Embryonic facial prominence (tissue), 1 donor: ENCODE measurements around the gene HS2ST1.

Experiments
- DNase-seq: peaks from one replicate; pipeline ENCODE4 v3.0.0-alpha.2; 2016; ENCODE audit errors: extremely low spot score

Gene HS2ST1

DNA sequence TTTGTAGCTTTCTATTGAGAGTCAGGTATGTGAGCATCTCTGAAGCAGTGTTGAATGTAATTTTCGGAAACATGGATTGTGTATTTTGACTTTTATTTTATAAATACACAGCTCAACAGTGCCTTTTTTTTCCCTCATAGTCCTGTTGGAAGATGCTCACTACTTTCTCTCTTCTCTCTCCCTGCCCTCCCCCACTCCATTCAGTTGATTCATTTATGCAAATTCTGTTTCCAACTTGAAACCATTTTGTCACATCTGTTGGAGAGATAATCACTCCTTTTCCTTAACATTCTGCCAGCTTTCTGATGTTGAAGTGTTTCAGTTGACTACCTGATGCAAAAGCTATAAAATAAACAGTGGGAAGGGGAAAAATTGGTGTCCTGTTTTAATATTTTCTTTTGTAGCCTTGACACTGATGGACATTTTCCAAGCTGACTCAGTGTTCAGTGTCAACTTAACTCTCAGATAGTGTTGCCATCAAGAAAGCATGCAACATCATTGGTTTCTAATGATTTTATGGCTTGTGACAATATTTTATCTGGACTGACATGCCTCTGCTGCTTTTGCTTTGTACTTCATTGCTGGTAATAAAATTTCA, 194.5 kb downstream of the HS2ST1 start:
- DNase-seq = no peak

- no peak for DNase-seq
Measured at GRCh38 chr1:87111659-87112371, 197.4 kb downstream of the HS2ST1 start.

GRCh38 chr1:87113313-87113712, 198.9 kb downstream of the HS2ST1 start:
- no peak for DNase-seq

GRCh38 chr1:87115317-87115890, 201.0 kb downstream of the HS2ST1 start:
- DNase-seq = no peak

GRCh38 chr1:87115891-87116290, 201.5 kb downstream of the HS2ST1 start:
- DNase-seq = no peak

DNA sequence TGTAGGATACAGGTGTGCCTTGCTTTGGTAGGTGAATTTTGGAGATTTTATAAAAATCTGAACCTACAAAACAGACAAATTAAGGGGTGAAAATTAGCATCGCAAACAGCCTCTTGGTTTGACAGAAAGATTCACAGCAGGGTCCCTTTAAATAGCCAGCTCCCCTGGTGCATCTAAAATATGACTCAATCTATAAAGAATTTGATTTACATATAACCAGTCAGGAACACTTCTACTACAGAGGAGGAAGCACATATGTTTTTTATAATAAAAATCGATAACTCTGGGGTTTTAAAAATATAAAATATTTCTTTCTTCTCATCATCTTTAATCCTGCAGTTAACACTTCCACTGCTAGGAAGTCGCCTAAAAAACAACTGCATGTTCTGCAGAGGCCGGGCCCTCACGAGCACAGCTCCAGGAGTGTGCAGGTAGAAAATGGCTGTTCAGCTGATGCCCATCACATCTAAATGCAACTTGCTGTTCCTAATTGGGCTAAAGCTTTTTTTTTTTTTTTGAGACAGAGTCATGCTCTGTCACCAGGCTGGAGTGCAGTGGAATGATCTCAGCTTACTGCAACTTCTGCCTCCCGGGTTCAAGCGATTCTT, 203.4 kb downstream of the HS2ST1 start:
- no peak for DNase-seq

DNA sequence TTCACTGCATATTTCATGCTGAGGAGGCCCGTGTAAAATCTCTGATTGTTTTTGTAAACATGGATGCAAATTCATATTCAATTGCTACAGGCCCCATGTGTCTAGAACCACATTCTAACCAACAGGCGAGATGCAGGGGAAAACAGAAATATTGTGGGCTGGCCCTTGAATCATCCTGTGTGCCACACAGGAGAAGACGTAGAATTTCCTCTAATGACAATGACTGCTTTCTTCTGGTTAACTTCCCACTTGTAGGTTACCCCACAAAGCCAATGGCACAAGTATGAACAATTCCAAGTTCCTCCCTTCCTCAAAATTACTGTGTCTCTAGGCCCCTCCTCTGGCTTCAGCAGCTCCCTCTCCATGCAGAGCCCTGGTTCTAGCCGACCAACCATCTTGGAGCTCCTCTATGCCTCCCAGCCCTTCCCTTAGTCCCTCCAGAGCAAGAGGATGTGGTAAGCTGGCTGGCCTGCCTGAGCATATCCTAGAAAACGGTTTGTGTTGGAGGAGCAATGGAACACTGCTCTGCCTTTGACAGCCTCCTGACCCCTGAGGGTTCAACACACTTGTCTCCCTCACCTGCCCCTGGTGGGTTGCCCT, 205.2 kb downstream of the HS2ST1 start:
- DNase-seq = no peak

GRCh38 chr1:87120779-87121178, 206.3 kb downstream of the HS2ST1 start:
- DNase-seq = no peak

- DNase-seq = no peak
Measured at GRCh38 chr1:87121711-87122163, 207.3 kb downstream of the HS2ST1 start.

GRCh38 chr1:87122243-87122642, 207.8 kb downstream of the HS2ST1 start:
- no peak for DNase-seq

DNA sequence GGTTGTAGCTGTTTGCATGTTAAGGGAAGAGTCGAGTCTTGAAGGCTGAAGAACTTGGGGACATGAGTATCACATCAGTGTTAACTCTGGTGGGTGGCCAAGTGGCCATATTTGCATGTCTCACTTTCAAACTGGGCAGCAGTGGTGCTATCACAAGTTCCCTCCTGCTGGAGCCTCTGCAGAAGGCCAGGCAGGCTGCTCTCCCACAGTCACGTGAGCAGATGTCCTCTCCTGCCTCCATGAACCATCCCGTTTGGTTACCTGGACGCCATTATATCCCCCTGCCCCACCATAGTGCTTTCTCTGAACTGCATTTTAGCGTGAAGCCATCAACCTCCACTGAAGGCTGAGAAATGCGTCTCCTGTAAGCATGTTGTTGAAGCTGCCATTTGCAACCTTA, 209.2 kb downstream of the HS2ST1 start:
- DNase-seq = no peak

GRCh38 chr1:87126886-87127505, 212.6 kb downstream of the HS2ST1 start:
- no peak for DNase-seq

- no peak for DNase-seq
Measured at GRCh38 chr1:87127581-87127980, 213.1 kb downstream of the HS2ST1 start.

DNA sequence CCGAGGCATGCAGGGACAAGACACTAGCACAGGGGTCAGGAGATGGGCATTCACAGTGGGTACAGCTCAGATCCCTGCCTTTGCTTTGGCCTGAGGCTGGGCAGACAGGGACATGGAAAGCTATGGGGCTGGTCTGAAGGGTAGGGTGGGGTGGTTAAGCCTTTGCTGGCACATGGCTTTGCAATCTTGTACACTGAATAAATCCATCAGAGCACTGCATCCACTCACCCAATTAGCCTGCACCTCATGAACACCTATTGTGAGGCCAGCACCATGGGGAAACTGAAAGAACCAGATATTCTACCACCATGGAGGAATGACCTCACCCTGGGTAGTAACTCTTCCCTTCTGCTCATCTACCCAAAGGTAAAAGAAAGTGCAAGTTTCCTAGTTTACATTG, 214.6 kb downstream of the HS2ST1 start:
- no peak for DNase-seq

- no peak for DNase-seq
Measured at GRCh38 chr1:87129606-87130005, 215.2 kb downstream of the HS2ST1 start.

GRCh38 chr1:87130438-87130837, 216.0 kb downstream of the HS2ST1 start:
- DNase-seq = no peak

- no peak for DNase-seq
Measured at GRCh38 chr1:87131809-87132283, 217.4 kb downstream of the HS2ST1 start.

DNA sequence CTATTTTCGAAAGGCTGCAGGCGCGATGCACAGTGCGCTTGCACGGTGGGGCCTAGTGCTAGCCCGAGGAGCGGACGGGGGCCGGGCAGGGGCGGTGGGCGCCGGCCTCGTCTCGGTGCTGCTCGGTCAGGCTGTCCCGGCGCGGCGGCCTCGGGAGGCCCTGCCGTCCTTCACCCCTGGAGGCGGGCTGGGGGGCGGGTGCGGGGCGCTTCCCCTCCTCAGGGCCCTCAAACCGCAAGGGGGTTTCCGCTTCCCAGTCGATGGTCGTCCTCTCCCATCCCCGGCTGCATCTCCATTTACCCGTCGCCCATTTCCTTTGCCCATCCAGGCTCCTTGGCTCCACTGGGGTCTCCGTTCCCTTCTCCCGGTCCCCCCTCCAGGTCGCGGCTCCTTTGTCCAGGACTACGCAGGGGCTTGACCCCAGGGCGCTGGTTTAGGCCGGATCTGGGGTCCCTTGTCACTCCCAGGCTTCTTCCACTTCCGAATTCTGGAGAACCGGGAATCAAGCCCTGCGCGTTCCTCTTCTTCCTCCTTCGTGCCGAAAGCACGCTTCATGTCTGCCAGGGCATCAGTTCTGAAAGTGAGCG, 217.9 kb downstream of the HS2ST1 start:
- DNase-seq = no peak

DNA sequence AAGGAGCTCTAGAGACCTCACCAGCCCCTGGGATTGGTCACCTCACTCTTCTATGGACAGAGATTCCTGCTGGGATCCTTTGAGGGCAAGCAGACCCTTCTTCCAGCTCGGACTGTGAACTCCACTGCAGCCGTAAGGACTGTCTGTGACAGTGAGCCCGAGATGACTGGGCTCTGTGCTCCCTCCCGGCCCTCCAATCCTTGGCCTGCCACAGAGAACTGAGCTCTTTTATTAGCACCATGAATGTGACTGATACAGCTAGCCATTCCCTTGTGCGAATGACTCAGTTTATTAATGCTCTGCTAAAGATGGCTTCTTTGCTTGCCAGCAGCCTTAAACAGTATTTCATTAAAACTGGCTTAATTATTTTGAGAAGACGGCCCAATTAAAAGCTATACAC, 219.6 kb downstream of the HS2ST1 start:
- no peak for DNase-seq

DNA sequence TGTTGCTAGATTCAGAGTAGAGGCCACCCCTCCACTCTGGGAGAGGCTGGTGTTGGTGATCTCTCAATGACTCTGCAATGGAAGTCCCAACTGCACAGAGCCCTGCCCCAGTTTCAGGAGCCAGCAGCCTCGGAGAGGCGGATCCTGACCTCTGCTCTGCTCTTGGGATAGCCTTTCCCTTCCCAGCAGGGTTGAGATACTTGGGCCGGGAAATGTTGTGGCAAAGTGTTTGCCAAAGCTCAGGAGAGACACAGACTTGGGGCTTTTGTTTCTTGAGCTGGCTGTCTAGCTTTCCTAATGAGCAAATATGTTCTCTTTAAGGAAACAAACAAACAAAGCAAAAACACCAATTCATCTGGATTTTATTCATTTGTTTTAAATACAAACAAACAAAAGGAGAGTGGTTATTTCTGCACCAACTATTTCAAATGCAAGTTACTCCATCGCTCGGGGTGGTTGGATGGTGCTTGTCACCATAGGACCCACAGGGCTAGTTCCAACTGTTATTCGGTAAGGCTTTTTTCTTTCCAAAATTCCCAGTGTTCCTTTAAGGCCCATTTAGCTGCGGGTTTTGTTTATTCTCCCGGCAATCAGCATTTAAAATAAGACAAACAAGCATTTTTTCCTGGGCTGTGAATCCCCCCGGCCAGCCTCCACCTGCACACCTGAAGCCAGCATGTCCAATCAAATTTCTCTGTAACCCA, 220.3 kb downstream of the HS2ST1 start:
- no peak for DNase-seq

- DNase-seq = no peak
Measured at GRCh38 chr1:87135329-87135712, 220.9 kb downstream of the HS2ST1 start.
